Measurements from ENCODE around the gene STXBP6.

STXBP6 gene

DNA sequence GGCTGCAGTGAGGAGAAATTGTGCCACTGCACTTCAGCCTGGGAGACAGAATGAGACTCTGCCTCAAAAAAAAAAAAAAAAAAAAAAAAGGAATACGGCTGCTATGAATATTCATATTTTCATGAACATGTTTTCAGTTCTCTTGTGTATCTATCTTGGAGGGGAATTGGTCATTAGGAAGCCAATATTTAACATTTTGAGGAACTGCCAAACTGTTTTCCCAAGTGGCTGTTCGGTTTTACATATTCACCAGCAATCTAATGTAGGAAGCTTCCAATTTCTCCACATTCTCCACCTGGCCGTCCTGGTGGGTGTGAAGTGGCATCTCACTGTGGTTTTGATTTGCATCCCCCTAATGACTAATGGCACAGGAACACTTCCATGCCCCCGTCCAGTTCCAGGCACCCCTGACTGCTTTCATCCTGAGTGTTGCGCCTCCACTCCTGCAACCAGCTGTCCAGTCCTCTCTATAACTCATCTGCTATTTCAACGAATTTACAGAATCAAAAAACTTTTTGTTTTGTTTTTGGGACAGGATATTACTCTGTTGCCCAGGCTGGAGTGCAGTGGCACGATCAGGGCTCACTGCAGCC, 5.7 kb downstream of the STXBP6 start:
- TF ChIP-seq, protein P1, sequence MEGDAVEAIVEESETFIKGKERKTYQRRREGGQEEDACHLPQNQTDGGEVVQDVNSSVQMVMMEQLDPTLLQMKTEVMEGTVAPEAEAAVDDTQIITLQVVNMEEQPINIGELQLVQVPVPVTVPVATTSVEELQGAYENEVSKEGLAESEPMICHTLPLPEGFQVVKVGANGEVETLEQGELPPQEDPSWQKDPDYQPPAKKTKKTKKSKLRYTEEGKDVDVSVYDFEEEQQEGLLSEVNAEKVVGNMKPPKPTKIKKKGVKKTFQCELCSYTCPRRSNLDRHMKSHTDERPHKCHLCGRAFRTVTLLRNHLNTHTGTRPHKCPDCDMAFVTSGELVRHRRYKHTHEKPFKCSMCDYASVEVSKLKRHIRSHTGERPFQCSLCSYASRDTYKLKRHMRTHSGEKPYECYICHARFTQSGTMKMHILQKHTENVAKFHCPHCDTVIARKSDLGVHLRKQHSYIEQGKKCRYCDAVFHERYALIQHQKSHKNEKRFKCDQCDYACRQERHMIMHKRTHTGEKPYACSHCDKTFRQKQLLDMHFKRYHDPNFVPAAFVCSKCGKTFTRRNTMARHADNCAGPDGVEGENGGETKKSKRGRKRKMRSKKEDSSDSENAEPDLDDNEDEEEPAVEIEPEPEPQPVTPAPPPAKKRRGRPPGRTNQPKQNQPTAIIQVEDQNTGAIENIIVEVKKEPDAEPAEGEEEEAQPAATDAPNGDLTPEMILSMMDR (conservative IDR thresholded peaks at IDR 0.05; ENCODE audit: low read length), result no peak
- DNase-seq (ENCODE audit: low read depth), result no peak
- H3K4me3 ChIP-seq (ENCODE audit: low read length), result no peak overlapping the region

DNA sequence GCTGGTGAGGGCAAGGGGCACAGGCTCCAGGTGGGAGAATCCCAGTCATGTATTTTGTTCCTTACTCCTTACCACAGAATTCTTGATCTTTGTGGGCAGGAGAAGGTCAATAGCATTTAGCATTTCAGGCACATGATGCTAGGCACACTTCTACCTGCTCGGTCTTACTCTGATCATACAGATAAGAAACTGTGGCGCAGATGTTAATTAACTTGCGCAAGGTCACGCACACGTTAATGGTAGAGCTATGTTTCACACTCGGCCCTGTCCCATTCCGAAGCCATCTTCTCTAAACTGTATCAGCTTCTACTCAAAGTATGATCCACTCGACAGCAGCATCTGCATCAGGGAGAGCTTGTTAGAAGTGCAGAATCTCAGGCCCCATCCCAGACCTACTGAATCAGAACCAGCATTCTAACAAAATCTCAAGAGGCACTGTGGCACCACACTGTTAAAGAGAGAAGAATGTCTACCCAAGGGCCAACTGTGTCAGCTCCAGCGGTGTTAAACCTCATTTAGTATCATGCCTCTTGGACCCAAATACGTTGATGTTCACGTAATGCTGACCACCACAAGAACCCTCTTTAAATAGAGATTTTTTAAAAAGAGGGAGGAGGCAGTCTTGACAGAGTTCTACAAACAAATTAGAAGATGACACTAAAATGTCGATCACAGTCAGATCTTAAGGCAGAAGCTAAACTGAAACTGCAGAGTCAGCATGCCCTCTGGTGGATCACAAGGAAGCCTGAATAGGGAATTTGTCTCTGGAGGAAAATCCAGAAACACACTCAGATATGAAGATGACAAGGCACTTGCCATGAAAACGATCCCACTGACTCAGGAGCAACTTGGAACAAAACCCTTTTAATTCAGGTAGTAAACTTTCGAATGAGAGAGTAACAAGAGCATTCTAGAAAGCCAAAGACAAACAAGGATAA, 7.3 kb downstream of the STXBP6 start:
- DNase-seq (ENCODE audit: low read depth), result peak; percentile 81
- H3K4me3 ChIP-seq (ENCODE audit: low read length), result no peak overlapping the region
- TF ChIP-seq, protein P1 (conservative IDR thresholded peaks at IDR 0.05; ENCODE audit: low read length), result peak; percentile 91

DNA sequence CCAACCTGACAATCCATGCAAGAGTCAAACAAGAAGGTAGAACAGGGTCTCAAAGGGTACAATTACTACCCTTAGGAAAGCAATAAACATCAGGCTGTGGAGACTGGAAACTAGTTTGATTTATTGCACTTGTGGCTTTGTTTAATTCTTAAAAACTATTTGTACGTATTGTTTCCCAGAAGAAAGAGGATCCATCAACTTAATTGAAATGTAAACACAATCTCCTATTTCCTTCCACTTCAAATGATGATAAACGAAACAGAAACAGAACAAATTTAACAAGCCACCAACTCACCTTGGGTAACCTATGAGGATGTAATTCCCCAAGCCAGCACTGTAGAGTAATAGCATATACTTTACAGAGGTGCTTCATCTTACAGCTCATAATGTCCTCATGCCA, 8.0 kb downstream of the STXBP6 start:
- DNase-seq (ENCODE audit: low read depth), result no peak
- no peak overlapping the region for H3K4me3 ChIP-seq (ENCODE audit: low read length)
- TF ChIP-seq, protein P1 (conservative IDR thresholded peaks at IDR 0.05; ENCODE audit: low read length), result no peak

DNA sequence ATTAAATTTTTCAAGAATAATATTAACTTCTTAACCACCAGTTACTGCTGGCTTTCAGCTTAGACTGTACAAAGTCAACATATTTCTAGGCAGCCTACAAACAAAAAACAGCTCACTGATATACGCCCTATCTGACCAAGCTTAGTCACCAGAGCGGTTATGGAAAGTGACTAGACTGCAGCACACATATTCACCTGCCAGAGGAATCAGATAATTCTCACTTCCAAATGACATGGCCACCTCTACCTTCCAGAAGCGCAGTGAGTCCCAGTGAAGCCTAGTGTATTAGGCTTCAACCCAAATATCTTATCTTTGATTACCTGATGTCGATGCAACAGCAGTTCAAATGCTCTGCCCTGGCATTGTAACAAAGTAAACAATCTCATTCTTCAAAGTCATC, 8.5 kb downstream of the STXBP6 start:
- DNase-seq (ENCODE audit: low read depth), result no peak
- no peak overlapping the region for H3K4me3 ChIP-seq (ENCODE audit: low read length)
- TF ChIP-seq, protein P1 (conservative IDR thresholded peaks at IDR 0.05; ENCODE audit: low read length), result no peak

DNA sequence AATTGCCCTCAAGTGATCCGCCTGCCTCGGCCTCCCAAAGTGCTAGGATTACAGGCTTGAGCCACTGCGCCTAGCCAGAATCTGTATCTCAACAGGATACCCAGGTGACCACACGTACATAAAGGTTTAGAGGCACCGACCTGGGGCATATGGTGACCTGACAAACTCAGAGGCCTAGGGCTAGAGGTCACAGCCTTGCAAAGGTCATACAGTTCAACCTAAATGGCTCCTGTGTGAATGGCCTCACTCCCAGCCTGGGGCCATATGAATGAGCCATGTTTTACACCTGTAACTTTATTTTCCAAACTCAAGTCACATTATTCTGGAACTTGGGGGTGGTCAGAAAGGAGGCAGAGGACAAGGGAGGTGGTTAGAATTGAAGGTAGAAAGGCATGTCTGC, 10.0 kb downstream of the STXBP6 start:
- DNase-seq (ENCODE audit: low read depth), result no peak
- H3K4me3 ChIP-seq (ENCODE audit: low read length), result no peak overlapping the region
- TF ChIP-seq, protein P1 (conservative IDR thresholded peaks at IDR 0.05; ENCODE audit: low read length), result no peak

DNA sequence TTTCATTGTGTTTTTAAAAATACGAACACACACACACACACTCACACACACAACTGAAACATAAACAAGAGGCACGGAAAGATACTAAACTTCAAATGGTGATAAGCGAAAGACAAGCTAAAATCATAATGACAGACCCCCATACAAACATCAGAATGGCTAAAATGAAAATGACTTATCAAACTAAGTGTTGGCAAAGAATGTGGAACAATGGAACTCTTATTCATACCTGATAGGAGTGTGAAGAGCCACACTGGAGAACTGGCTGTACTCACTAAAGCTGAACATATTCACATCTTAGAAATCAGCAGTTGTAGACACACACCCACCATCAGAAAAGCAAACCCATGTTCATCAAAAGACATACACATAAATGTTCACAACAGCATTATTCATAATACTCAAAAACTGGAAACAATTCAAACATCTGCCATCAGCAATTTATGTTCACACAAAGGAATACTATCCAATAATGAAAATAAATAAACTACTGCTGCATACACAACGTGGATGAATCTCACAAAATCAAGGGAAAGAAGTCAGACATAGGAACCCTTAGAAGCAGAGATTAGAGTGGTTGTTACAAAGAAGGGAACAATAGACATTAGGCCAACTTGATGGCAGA, 11.8 kb downstream of the STXBP6 start:
- DNase-seq (ENCODE audit: low read depth), result no peak
- TF ChIP-seq, protein P1 (conservative IDR thresholded peaks at IDR 0.05; ENCODE audit: low read length), result no peak
- H3K4me3 ChIP-seq (ENCODE audit: low read length), result no peak overlapping the region

All from AG10803 (cell line).